PC-9 (cell line): ENCODE data around the gene WBP4. TPM values are rescaled to one million over a fixed set of nuclear protein-coding genes. Genes with fewer than 3 reads are reported as not detected.

Experiments
- BruUV-seq: library from RNA; stranded (reverse); fragments of 400-500 nt; replicated peaks from 2 replicates; lab custom pipeline; 2021; lab: Mats Ljungman, UMichigan
- CTCF ChIA-PET: fragments of 300-600 bp; sonication (Branson Sonifier 250); formaldehyde crosslinking; loops from one replicate; lab custom pipeline; 2022; ENCODE audit warnings: antibody characterized with exemption; lab: Charles Lee
- POLR2A ChIA-PET: fragments of 300-600 bp; sonication (Branson Sonifier 250); formaldehyde crosslinking; loops from one replicate; lab custom pipeline; 2022; ENCODE audit warnings: antibody characterized with exemption; ENCODE audit not compliant: unreplicated experiment; lab: Charles Lee
- DNase-seq, 2 experiments: peaks; one replicate each; pipeline versions ENCODE4 v3.0.0 to v3.0.0-alpha.2; 2015 to 2022; ENCODE audit warnings: mixed read lengths in 1 of 2
- H2AFZ ChIP-seq: fragments of 200-600 bp; sonication (generic); 2 replicates; pipeline ENCODE4 v1.8.1; 2017; ENCODE audit warnings: antibody characterized with exemption
- H3F3A ChIP-seq: fragments of 200-600 bp; sonication (generic); 2 replicates; pipeline ENCODE4 v1.8.1; 2017; ENCODE audit warnings: antibody characterized with exemption, mild to moderate bottlenecking, low read depth; ENCODE audit not compliant: insufficient read depth
- H3K27ac ChIP-seq: fragments of 200-600 bp; sonication (generic); 2 replicates; pipeline ENCODE4 v1.6.1; 2016; ENCODE audit warnings: mixed run types
- H3K27me3 ChIP-seq: fragments of 200-600 bp; sonication (generic); 2 replicates; pipeline ENCODE4 v1.6.1; 2016; ENCODE audit warnings: low read depth, mixed run types; ENCODE audit not compliant: insufficient read depth
- H3K36me3 ChIP-seq: fragments of 200-600 bp; sonication (generic); 2 replicates; pipeline ENCODE4 v1.6.1; 2016; ENCODE audit warnings: low read depth, mixed run types
- H3K4me1 ChIP-seq: fragments of 200-600 bp; sonication (generic); replicated peaks from 2 replicates; pipeline ENCODE4 v1.6.1; 2016; ENCODE audit warnings: mixed run types; ENCODE audit not compliant: insufficient read depth
- H3K4me2 ChIP-seq: fragments of 200-600 bp; sonication (generic); 2 replicates; pipeline ENCODE4 v1.6.1; 2017; ENCODE audit warnings: mixed run types
- H3K4me3 ChIP-seq: fragments of 200-600 bp; sonication (generic); 2 replicates; pipeline ENCODE4 v1.6.1; 2016; ENCODE audit warnings: mixed run types
- H3K79me2 ChIP-seq: fragments of 200-600 bp; sonication (generic); 2 replicates; pipeline ENCODE4 v1.6.1; 2017; ENCODE audit warnings: low read depth, mixed run types
- H3K9me2 ChIP-seq: fragments of 200-600 bp; sonication (generic); 2 replicates; pipeline ENCODE4 v1.8.1; 2017; ENCODE audit warnings: mild to moderate bottlenecking; ENCODE audit not compliant: insufficient read depth
- H3K9me3 ChIP-seq: fragments of 200-600 bp; sonication (generic); 2 replicates; pipeline ENCODE4 v1.8.1; 2016; ENCODE audit warnings: low read depth; ENCODE audit not compliant: insufficient read depth
- H4K20me1 ChIP-seq: fragments of 200-600 bp; sonication (generic); 2 replicates; pipeline ENCODE4 v1.8.1; 2017; ENCODE audit not compliant: insufficient read depth
- EZH2 ChIP-seq: fragments of 200-600 bp; sonication (generic); IDR thresholded peaks from 2 replicates; pipeline ENCODE4 v1.8.0; 2017; ENCODE audit warnings: antibody characterized with exemption, low read depth
- intact Hi-C: fragments of 100-400 bp; cut with micrococcal nuclease; formaldehyde crosslinking; loops from one replicate; pipeline ENCODE4 v1.10.0; 2022; ENCODE audit not compliant: unreplicated experiment
- total RNA-seq: library from RNA; stranded (reverse); gene quantifications from 2 replicates; pipeline ENCODE4 v1.2.3, GENCODE V29; 2021
- TF ChIP-seq, protein P1 (sequence below): fragments of 200-600 bp; sonication (generic); conservative IDR thresholded peaks from 2 replicates; pipeline ENCODE4 v1.6.1; 2017; ENCODE audit warnings: mixed run types, antibody characterized with exemption, mild to moderate bottlenecking, moderate library complexity

Gene WBP4
- total RNA-seq, 1 experiment from 2014 or later, result 6.3 TPM

DNA sequence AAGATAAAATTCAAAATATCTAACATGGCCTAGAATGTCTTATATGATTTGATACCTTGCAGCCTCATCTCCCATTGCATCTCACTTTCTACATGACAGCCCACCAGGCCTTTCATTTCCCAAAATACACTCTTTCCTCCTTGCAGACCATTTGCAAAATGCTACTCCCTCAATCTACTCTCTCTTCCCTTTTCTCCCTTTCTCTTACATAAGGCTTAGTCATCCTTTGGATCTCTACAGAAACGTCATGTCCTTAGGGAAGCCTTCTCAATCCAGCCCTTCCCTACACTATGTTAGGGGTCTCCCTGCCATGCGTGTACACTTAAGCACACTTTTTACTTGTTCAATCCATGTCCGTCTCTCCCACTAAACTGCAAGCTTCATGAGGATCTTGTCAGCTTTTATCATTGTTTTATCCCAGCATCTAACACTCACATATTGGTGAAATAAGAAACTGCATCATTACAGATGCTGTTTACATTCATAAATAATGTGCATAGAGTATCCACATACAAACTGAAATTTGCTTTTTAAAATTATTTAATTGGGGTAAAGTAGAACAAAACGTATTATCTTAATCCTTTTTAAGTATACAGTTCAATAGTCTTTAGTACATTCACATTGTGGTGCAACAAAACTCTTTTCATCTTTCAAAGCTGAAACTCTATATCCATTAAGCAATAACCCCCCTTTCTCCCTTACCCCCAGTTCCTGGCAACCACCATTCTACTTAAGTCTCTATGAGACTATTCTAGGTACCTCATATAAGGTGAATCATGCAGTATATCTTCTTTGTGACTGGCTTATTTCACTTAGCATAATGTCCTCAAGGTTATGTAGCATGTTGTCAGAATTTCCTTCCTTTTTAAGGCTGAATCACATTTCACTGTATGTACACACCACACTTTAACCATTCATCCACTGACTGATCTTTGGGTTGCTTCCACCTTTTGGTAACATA lies 11.5 kb upstream of the WBP4 start:
- H3K27me3 ChIP-seq, result no peaks in the 10 kb centered on the region
- peaks cover 10% of the 10 kb centered on the region; the same call in 1 of the 2 replicates for H3F3A ChIP-seq
- intact Hi-C loops, result no loop called here
- no peaks in the 10 kb centered on the region for H4K20me1 ChIP-seq
- no peak overlapping the region for H3K4me2 ChIP-seq
- no peaks in the 10 kb centered on the region; the same call in 1 of the 2 replicates for H3K9me3 ChIP-seq
- ChIA-PET CTCF (no interaction called here), POLR2A (no interaction called here)
- H3K4me1 ChIP-seq, result peaks cover 12% of the 10 kb centered on the region
- BruUV-seq, result no TSS peak
- no peak for TF ChIP-seq EZH2
- TF ChIP-seq, protein P1, sequence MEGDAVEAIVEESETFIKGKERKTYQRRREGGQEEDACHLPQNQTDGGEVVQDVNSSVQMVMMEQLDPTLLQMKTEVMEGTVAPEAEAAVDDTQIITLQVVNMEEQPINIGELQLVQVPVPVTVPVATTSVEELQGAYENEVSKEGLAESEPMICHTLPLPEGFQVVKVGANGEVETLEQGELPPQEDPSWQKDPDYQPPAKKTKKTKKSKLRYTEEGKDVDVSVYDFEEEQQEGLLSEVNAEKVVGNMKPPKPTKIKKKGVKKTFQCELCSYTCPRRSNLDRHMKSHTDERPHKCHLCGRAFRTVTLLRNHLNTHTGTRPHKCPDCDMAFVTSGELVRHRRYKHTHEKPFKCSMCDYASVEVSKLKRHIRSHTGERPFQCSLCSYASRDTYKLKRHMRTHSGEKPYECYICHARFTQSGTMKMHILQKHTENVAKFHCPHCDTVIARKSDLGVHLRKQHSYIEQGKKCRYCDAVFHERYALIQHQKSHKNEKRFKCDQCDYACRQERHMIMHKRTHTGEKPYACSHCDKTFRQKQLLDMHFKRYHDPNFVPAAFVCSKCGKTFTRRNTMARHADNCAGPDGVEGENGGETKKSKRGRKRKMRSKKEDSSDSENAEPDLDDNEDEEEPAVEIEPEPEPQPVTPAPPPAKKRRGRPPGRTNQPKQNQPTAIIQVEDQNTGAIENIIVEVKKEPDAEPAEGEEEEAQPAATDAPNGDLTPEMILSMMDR, result no peak
- peaks cover 56% of the 10 kb centered on the region for H3K79me2 ChIP-seq
- H3K36me3 ChIP-seq, result no peaks in the 10 kb centered on the region; the same call in 1 of the 2 replicates
- no peak overlapping the region for H3K4me3 ChIP-seq
- no peak overlapping the region for H2AFZ ChIP-seq
- H3K9me2 ChIP-seq, result no peaks in the 10 kb centered on the region
- no peak overlapping the region for H3K27ac ChIP-seq
- no peak for DNase-seq

DNA sequence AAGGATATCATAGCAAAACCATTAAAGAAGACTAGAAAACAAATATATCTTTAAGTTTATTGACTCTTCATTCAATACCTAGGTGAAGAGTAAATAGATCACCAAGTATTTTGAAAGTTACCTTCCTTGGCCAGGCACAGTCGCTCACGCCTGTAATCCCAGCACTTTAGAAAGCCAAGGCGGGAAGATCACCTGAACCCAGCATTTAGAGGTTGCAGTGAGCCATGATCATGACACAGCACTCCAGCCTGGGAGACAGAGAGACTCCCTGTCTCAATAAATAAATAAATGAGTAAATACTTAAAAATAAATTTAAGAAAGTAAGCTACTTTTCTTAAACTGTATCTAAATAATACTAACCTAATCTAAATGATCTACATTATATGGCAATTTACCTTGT lies 8.9 kb upstream of the WBP4 start:
- Histone ChIP-seq H3K27ac (no peak overlapping the region), H3K4me3 (no peak overlapping the region), H3K9me2 (no peaks in the 10 kb centered on the region), H3K79me2 (peaks cover 83% of the 10 kb centered on the region), H3K27me3 (no peaks in the 10 kb centered on the region), H3K36me3 (no peaks in the 10 kb centered on the region; the same call in 1 of the 2 replicates), H3K4me2 (no peak overlapping the region), H3K9me3 (no peaks in the 10 kb centered on the region; the same call in 1 of the 2 replicates), H2AFZ (no peak overlapping the region), H3F3A (peaks cover 10% of the 10 kb centered on the region; the same call in 1 of the 2 replicates), H3K4me1 (peaks cover 12% of the 10 kb centered on the region), H4K20me1 (no peaks in the 10 kb centered on the region)
- CTCF ChIA-PET, result no interaction called here
- BruUV-seq, result no TSS peak
- no peak for DNase-seq
- intact Hi-C loops, result no loop called here
- POLR2A ChIA-PET, result interaction anchor here (0.6 kb wide), 1 partner anchor 63 kb away, joined by 3 read pairs; no protein-coding TSS in a partner anchor
- TF ChIP-seq, protein P1, result no peak
- TF ChIP-seq EZH2, result no peak

DNA sequence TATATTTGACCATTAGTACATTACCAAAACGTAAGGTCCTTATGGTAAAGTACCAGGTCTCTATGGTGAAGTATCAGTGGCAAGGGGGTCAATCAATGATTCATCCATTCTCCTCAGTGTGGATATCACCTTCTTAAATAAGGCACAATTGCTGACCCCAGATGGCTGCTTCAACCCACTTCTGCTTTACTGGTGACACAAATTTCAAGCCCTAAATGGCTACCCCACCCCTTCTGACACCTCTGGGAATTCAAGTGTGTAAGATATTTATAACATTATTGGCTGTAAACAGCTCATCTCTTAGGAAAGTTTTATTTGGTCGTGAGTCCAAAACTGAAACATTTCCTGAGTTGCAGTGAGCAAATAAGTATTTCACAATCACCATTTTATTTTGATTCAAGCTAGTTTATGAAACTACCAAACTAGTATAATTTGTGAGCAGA lies 7.9 kb upstream of the WBP4 start:
- Histone ChIP-seq H3F3A (peaks cover 10% of the 10 kb centered on the region; the same call in 1 of the 2 replicates), H3K4me1 (peaks cover 17% of the 10 kb centered on the region), H3K79me2 (peaks cover 92% of the 10 kb centered on the region), H3K9me3 (no peaks in the 10 kb centered on the region; the same call in 1 of the 2 replicates), H3K9me2 (no peaks in the 10 kb centered on the region), H3K27ac (peak overlapping the region; percentile 49), H2AFZ (no peak overlapping the region), H3K36me3 (no peaks in the 10 kb centered on the region; the same call in 1 of the 2 replicates), H3K4me2 (peak overlapping the region; percentile 57), H4K20me1 (no peaks in the 10 kb centered on the region), H3K4me3 (no peak overlapping the region), H3K27me3 (no peaks in the 10 kb centered on the region)
- BruUV-seq, result no TSS peak
- TF ChIP-seq, protein P1, result no peak
- TF ChIP-seq EZH2, result no peak
- peak in 1 of 2 experiments; percentile 37 for DNase-seq
- CTCF ChIA-PET, result interaction anchor here (0.7 kb wide), 1 partner anchor 35 kb away, joined by 3 read pairs; no protein-coding TSS in a partner anchor
- POLR2A ChIA-PET, result interaction anchor here (0.7 kb wide), 1 partner anchor 12 kb away, joined by 7 read pairs; no protein-coding TSS in a partner anchor
- intact Hi-C loops, result no loop called here
